Upper lobe of right lung (tissue), 1 donor: ENCODE measurements around the gene CDH4. TPM values are rescaled to one million over a fixed set of nuclear protein-coding genes. Genes with fewer than 3 reads are reported as not detected.

Experiments used
- ATAC-seq: fragments of 200-7000 bp; cut with Tn5 transposase; one replicate; pipeline ENCODE4 v1.9.1; 2020; ENCODE audit warnings: mild to moderate bottlenecking, moderate library complexity
- DNase-seq: peaks from one replicate; pipeline ENCODE4 v3.0.0-alpha.2; 2020
- H3K27ac ChIP-seq: fragments of 200-600 bp; one replicate; pipeline ENCODE4 v1.8.0; 2022
- H3K27me3 ChIP-seq: fragments of 200-600 bp; one replicate; pipeline ENCODE4 v1.8.0; 2022; ENCODE audit warnings: mild to moderate bottlenecking
- H3K36me3 ChIP-seq: fragments of 200-600 bp; one replicate; pipeline ENCODE4 v1.8.0; 2022
- H3K4me1 ChIP-seq: fragments of 200-600 bp; one replicate; pipeline ENCODE4 v1.8.0; 2022
- H3K4me3 ChIP-seq: fragments of 200-600 bp; one replicate; pipeline ENCODE4 v1.8.0; 2022; ENCODE audit warnings: mild to moderate bottlenecking
- H3K9me3 ChIP-seq: fragments of 200-600 bp; one replicate; pipeline ENCODE4 v1.8.0; 2022
- CTCF ChIP-seq: fragments of 200-600 bp; IDR thresholded peaks from one replicate; pipeline ENCODE4 v1.8.0; 2022; ENCODE audit warnings: antibody characterized with exemption
- intact Hi-C: fragments of 100-400 bp; cut with DNase I; formaldehyde crosslinking; loops from one replicate; pipeline ENCODE4 v1.11.0; 2022
- total RNA-seq: library from RNA; stranded (reverse); fragmentation: NEBNext Ultra II Directional; extraction: Animal tissue kit (Norgen Biotek cat#: 25700); gene quantifications from one replicate; pipeline ENCODE4 v1.2.1, GENCODE V29; 2021
- donor health status: DM: no; HTN: yes; CAD: no; lungs with severe emphysema.

CDH4 gene
- total RNA-seq, 1 donor from 2014 or later = 0.23 TPM

- intact Hi-C loops = no loop called here
- Histone ChIP-seq H3K36me3 (no peaks in the 10 kb centered on the region), H3K4me3 (no peak overlapping the region), H3K27me3 (no peaks in the 10 kb centered on the region), H3K9me3 (no peaks in the 10 kb centered on the region), H3K27ac (no peak overlapping the region), H3K4me1 (no peaks in the 10 kb centered on the region)
- peak; percentile 52 for DNase-seq
- no peak for ATAC-seq
- no peak for TF ChIP-seq CTCF
Observed at GRCh38 chr20:61936701-61937131, 684.7 kb downstream of the CDH4 start.

DNA sequence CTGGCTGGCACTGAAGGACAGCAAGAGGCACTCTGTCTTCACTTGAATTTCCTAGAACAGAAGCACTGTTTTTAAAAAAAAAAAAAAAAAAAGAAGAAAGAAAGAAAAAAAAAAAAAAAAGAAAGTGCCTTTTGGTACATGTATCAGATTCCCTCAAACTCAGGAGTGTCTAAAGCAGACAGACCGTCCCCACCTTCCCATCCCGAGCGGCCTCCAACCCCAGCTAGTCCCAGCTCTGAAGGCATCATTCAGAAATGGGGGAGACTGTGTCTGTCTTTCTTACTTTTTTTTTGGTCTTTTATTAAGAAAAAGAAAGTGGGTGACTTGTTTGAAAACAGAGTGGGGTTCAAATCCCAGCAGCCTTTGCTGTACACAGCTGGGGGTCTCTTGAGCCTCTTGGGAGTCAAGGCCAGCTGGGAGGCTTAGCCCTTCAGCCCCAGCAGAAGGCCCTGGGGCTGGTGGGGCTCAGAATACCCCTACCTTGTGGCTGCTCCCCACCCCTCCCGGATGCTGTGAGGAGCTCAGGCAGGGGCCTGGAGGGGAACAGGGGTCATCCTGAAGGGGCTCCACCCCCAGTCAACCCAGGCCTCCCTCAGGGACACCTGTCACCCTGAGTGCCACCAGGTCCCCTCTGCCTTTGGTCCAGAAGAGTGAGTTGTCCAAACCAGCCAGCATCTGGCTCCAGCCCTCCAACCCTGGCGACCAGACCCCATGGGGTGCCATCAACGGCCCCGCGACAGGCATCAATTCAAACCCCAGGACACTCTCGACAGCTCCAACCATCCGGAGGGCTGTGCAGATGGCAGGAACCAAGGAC is 685.3 kb downstream of the CDH4 start:
- Histone ChIP-seq H3K27ac (no peak overlapping the region), H3K27me3 (no peaks in the 10 kb centered on the region)

GRCh38 chr20:61937963-61938838 is 686.1 kb downstream of the CDH4 start:
- TF ChIP-seq CTCF = no peak
- no peaks in the 10 kb centered on the region for H3K4me1 ChIP-seq
- intact Hi-C loops = no loop called here
- peak; percentile 63 for DNase-seq
- H3K4me3 ChIP-seq = no peak overlapping the region
- no peaks in the 10 kb centered on the region for H3K27me3 ChIP-seq
- ATAC-seq = no peak
- no peak overlapping the region for H3K27ac ChIP-seq
- H3K9me3 ChIP-seq = no peaks in the 10 kb centered on the region
- no peaks in the 10 kb centered on the region for H3K36me3 ChIP-seq

More for the DNA sequence above, 685.3 kb downstream of the CDH4 start:
- Histone ChIP-seq H3K36me3 (no peaks in the 10 kb centered on the region), H3K9me3 (no peaks in the 10 kb centered on the region), H3K4me1 (no peaks in the 10 kb centered on the region), H3K4me3 (no peak overlapping the region)
- intact Hi-C loops = no loop called here
- ATAC-seq (no peak), DNase-seq (peak; percentile 43)
- no peak for TF ChIP-seq CTCF

DNA sequence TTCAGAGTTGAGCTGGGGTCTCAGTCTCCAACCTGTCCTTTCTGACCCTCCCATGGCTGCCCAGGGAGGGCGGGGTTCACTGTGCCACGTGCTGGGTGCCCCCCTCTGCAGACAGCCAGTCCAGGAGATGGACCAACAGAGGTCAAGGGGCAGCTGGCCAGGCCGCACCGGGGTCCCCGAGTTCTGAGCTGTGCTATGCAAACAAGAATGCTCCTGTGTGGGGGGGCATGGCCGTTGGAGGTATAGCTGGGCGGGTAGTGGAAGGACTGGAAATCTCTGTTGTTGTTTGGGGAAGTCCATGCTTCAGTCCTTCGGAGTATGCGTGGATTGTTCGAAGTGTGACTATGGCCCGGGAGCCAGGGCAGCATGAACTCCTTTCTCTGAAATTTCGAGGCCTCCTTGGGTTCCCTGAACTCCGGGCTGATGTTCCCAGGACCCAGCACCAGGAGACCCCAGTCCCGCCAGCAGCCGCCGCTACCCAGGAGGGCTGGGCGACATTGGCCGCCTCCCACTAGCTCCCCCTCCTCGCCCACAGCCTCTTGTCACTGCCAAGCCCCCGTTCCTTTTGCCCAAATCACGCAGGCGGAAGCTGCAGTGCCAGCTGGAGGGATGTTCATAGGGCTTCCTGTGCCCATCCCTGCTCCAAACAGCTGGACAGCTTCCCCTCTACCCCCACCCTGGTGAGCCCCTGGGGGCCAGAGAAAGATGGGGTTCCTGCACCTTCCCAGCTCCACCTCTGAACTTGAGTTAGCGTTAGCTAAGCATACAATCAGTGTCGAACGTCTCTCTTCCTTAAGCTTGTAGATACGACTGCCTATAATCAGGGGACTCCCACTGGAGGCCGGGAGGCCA is 687.0 kb downstream of the CDH4 start:
- Histone ChIP-seq H3K4me1 (no peaks in the 10 kb centered on the region), H3K4me3 (no peak overlapping the region), H3K27me3 (no peaks in the 10 kb centered on the region), H3K9me3 (no peaks in the 10 kb centered on the region), H3K36me3 (no peaks in the 10 kb centered on the region), H3K27ac (no peak overlapping the region)
- peak; percentile 59 for DNase-seq
- no peak for ATAC-seq
- intact Hi-C loops = no loop called here
- no peak for TF ChIP-seq CTCF

GRCh38 chr20:61939691-61940360 is 687.8 kb downstream of the CDH4 start:
- H3K4me3 ChIP-seq = no peak overlapping the region
- no peak for TF ChIP-seq CTCF
- H3K27me3 ChIP-seq = no peaks in the 10 kb centered on the region
- DNase-seq (peak; percentile 48), ATAC-seq (no peak)
- intact Hi-C loops = no loop called here
- no peaks in the 10 kb centered on the region for H3K36me3 ChIP-seq
- no peak overlapping the region for H3K27ac ChIP-seq
- no peaks in the 10 kb centered on the region for H3K4me1 ChIP-seq
- no peaks in the 10 kb centered on the region for H3K9me3 ChIP-seq
